Measurements from ENCODE around the gene SLC35G3. TPM values are rescaled to one million over a fixed set of nuclear protein-coding genes. Genes with fewer than 3 reads are reported as not detected.

SLC35G3 gene
- total and polyA plus RNA-seq, 2 of the 13 experiments (the other 11 are each of a cell fraction or from before 2014, with no cell fraction given), result not detected

DNA sequence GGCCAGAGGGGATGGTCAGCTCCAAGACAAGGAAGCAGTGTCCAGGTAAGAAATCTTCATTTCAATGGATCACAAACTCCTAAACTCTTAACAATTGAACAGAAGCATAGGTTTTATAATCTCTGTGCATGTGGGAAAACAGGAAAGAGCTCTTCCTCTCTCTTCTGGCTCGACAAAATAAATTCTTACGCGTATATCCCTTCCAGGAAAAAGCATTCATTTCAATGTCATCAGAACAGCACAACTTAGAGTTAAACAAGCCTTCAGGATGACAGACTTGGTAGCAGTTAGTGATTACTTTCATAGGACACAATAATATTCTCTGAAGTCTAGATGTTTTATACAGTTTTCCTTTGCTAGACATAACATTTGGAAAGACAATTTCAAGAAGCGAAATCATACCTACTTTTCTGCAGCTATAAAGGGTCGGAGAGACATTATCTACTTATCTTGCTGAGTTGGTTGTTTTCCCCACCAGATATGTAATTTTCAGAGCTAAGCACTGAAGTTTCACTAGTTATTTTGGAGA is 19.3 kb upstream of the SLC35G3 start:
- peaks cover 0 to 9% of the 10 kb centered on the region in 2 experiments; a peak in 2 of 5 replicates for H3K27me3 ChIP-seq (ENCODE audit: control insufficient read depth in 1 of 2, insufficient read depth in 2 of 2, low read length in 2 of 2)
- H3K4me1 ChIP-seq (ENCODE audit: insufficient read depth, low read length), result no peaks in the 10 kb centered on the region
- H3K9me3 ChIP-seq (ENCODE audit: low read length), result no peaks in the 10 kb centered on the region
- FAIRE-seq (no peak), DNase-seq (ENCODE audit: low spot score) (no peak), ATAC-seq (no peak)
- ChIA-PET POLR2A (no interaction called here), CTCF (ENCODE audit: low intra/inter-chr PET ratio, low total read pairs) (no interaction called here)
- no peak overlapping the region for H3K27ac ChIP-seq (ENCODE audit: extremely low read length, insufficient read depth, low read length)
- no peak overlapping the region for H3K4me3 ChIP-seq (replicated peaks in 1 of 3; ENCODE audit: insufficient read depth in 1 of 3, low read depth in 2 of 3, low read length in 3 of 3)
- no peaks in the 10 kb centered on the region for H4K20me1 ChIP-seq (ENCODE audit: insufficient read depth, low read length)
- no peak overlapping the region for H2AFZ ChIP-seq (ENCODE audit: low read length)
- H3K9ac ChIP-seq (ENCODE audit: insufficient read depth, low read depth, low read length), result no peak overlapping the region
- intact Hi-C loops (cut with micrococcal nuclease; ENCODE audit: unreplicated experiment), result no loop called here
- H3K79me2 ChIP-seq (ENCODE audit: insufficient read depth, low read length), result no peaks in the 10 kb centered on the region
- TF ChIP-seq, protein P1, sequence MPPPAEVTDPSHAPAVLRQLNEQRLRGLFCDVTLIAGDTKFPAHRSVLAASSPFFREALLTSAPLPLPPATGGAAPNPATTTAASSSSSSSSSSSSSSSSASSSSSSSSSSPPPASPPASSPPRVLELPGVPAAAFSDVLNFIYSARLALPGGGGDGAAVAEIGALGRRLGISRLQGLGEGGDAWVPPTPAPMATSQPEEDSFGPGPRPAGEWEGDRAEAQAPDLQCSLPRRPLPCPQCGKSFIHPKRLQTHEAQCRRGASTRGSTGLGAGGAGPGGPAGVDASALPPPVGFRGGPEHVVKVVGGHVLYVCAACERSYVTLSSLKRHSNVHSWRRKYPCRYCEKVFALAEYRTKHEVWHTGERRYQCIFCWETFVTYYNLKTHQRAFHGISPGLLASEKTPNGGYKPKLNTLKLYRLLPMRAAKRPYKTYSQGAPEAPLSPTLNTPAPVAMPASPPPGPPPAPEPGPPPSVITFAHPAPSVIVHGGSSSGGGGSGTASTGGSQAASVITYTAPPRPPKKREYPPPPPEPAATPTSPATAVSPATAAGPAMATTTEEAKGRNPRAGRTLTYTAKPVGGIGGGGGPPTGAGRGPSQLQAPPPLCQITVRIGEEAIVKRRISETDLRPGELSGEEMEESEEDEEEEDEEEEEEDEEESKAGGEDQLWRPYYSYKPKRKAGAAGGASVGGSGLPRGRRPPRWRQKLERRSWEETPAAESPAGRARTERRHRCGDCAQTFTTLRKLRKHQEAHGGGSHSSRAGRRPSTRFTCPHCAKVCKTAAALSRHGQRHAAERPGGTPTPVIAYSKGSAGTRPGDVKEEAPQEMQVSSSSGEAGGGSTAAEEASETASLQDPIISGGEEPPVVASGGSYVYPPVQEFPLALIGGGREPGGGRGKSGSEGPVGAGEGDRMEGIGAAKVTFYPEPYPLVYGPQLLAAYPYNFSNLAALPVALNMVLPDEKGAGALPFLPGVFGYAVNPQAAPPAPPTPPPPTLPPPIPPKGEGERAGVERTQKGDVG (CRISPR knock-in tag; IDR thresholded peaks at IDR 0.05; ENCODE audit: borderline replicate concordance), result no peak
- TF ChIP-seq ZNF720 (CRISPR knock-in tag; IDR thresholded peaks at IDR 0.05) (no peak), ZMYM3 (CRISPR knock-in tag; IDR thresholded peaks at IDR 0.05) (no peak), ZMYM4 (CRISPR knock-in tag; IDR thresholded peaks at IDR 0.05) (no peak), LCORL (IDR thresholded peaks at IDR 0.05) (no peak), LCORL (CRISPR knock-in tag; IDR thresholded peaks at IDR 0.05) (no peak), NAIF1 (CRISPR knock-in tag; IDR thresholded peaks at IDR 0.05; ENCODE audit: borderline replicate concordance) (no peak), ZKSCAN1 (IDR thresholded peaks at IDR 0.05; ENCODE audit: low read length) (no peak), ZNF7 (CRISPR knock-in tag; IDR thresholded peaks at IDR 0.05) (no peak), ZNF549 (CRISPR knock-in tag; IDR thresholded peaks at IDR 0.05) (no peak), ZBTB20 (CRISPR knock-in tag; IDR thresholded peaks at IDR 0.05; ENCODE audit: borderline replicate concordance, low read depth) (no peak), KLF15 (CRISPR knock-in tag; IDR thresholded peaks at IDR 0.05; ENCODE audit: borderline replicate concordance) (no peak), MATR3 (CRISPR knock-in tag; IDR thresholded peaks at IDR 0.05) (no peak)
- TF ChIP-seq, protein P2, sequence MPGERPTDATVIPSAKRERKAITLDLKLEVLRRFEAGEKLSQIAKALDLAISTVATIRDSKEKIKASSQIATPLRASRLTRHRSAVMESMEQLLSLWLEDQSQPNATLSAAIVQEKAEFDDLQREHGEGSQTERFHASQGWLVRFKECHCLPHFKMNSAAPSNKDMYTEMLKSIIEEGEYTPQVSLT (CRISPR knock-in tag; IDR thresholded peaks at IDR 0.05; ENCODE audit: borderline replicate concordance, low read depth), result no peak
- TF ChIP-seq, protein P3, sequence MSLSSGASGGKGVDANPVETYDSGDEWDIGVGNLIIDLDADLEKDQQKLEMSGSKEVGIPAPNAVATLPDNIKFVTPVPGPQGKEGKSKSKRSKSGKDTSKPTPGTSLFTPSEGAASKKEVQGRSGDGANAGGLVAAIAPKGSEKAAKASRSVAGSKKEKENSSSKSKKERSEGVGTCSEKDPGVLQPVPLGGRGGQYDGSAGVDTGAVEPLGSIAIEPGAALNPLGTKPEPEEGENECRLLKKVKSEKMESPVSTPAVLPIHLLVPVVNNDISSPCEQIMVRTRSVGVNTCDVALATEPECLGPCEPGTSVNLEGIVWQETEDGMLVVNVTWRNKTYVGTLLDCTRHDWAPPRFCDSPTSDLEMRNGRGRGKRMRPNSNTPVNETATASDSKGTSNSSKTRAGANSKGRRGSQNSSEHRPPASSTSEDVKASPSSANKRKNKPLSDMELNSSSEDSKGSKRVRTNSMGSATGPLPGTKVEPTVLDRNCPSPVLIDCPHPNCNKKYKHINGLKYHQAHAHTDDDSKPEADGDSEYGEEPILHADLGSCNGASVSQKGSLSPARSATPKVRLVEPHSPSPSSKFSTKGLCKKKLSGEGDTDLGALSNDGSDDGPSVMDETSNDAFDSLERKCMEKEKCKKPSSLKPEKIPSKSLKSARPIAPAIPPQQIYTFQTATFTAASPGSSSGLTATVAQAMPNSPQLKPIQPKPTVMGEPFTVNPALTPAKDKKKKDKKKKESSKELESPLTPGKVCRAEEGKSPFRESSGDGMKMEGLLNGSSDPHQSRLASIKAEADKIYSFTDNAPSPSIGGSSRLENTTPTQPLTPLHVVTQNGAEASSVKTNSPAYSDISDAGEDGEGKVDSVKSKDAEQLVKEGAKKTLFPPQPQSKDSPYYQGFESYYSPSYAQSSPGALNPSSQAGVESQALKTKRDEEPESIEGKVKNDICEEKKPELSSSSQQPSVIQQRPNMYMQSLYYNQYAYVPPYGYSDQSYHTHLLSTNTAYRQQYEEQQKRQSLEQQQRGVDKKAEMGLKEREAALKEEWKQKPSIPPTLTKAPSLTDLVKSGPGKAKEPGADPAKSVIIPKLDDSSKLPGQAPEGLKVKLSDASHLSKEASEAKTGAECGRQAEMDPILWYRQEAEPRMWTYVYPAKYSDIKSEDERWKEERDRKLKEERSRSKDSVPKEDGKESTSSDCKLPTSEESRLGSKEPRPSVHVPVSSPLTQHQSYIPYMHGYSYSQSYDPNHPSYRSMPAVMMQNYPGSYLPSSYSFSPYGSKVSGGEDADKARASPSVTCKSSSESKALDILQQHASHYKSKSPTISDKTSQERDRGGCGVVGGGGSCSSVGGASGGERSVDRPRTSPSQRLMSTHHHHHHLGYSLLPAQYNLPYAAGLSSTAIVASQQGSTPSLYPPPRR (CRISPR knock-in tag; IDR thresholded peaks at IDR 0.05; ENCODE audit: borderline replicate concordance), result no peak
- in situ Hi-C loops (cut with HindIII; ENCODE audit: extremely low pct_ligation_motif_present, low pct_unique_long_range_greater_than_20kb), result no loop called here
- H3K4me2 ChIP-seq (ENCODE audit: low read depth, low read length), result no peak overlapping the region
- 2% methylated on average over 5 of the region's 5 CpGs for WGBS (ENCODE audit: low lambda C conversion rate)
- no TSS peak for BruUV-seq (replicated peaks)
- H3K36me3 ChIP-seq (replicated peaks in 1 of 2; ENCODE audit: control insufficient read depth in 1 of 2, insufficient read depth in 2 of 2, low read length in 2 of 2), result no peaks in the 10 kb centered on the region
